Cardiac muscle cell (in vitro differentiated cells and primary cell): ENCODE results near the gene SLC16A10. TPM values are rescaled to one million over a fixed set of nuclear protein-coding genes. Genes with fewer than 3 reads are reported as not detected.

ENCODE experiments used
- DNase-seq, 2 donors: peaks; one replicate each; pipeline versions ENCODE4 v3.0.0 to v3.0.0-alpha.2; 2010 to 2017; ENCODE audit warnings: low read depth in 1 of 2, low spot score in 1 of 2
- H3K27ac ChIP-seq: fragments of 200-600 bp; sonication (generic); 2 replicates; pipeline ENCODE4 v1.5.1; 2016
- H3K27me3 ChIP-seq: fragments of 200-600 bp; sonication (generic); 2 replicates; pipeline ENCODE4 v1.6.0; 2016; ENCODE audit warnings: control low read depth
- H3K36me3 ChIP-seq: fragments of 200-600 bp; sonication (generic); 2 replicates; pipeline ENCODE4 v1.5.1; 2016; ENCODE audit warnings: control low read depth
- H3K4me1 ChIP-seq: fragments of 200-600 bp; sonication (generic); 2 replicates; pipeline ENCODE4 v1.8.1; 2017; ENCODE audit warnings: low read depth, mild to moderate bottlenecking, mixed run types
- H3K4me3 ChIP-seq: fragments of 200-600 bp; sonication (generic); 2 replicates; pipeline ENCODE4 v1.5.1; 2016; ENCODE audit warnings: mild to moderate bottlenecking
- H3K9me3 ChIP-seq: fragments of 200-600 bp; sonication (generic); 2 replicates; pipeline ENCODE4 v1.5.1; 2017; ENCODE audit warnings: low read depth, mild to moderate bottlenecking, control low read depth
- polyA plus RNA-seq: library from polyadenylated mRNA; unstranded; fragments of >200 nt; fragmentation: Nextera tagmentation; extraction: Ambion mirVana; gene quantifications from 2 replicates; pipeline ENCODE4 v1.2.1, GENCODE V29; 2016
- total RNA-seq: library from RNA; depleted of rRNA; stranded (reverse); fragments of >200 nt; gene quantifications from 2 replicates; pipeline ENCODE4 v1.2.3, GENCODE V29; 2016
- TF ChIP-seq, protein P1 (sequence below): IDR thresholded peaks from 2 replicates; pipeline ENCODE4 v1.5.1; 2012; ENCODE audit warnings: low read depth, mild to moderate bottlenecking, low read length

Gene SLC16A10
- total and polyA plus RNA-seq, 2 experiments from 2014 or later: 8.1 to 21.4 TPM

DNA sequence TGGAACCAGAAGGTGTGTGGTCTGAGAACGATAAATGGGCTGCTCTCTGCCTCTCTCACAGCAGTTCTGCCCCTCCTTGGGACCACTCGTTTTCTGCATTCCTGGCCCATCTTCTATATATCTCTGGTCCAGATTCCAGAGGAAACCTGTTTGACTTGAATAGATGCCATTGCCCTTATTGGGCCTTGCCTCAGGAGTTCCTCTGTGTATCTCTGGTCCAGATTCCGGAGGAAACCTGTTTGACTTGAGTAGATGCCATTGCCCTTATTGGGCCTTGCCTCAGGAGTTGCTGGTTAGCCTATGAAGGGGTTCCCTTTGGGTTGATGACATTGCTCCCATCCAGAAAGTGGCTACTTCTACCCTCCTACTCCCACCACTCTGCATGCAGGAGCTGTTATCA is 189.4 kb downstream of the SLC16A10 start:
- H3K27me3 ChIP-seq: no peaks in the 10 kb centered on the region
- DNase-seq: no peak
- no peaks in the 10 kb centered on the region for H3K9me3 ChIP-seq
- no peak overlapping the region for H3K27ac ChIP-seq
- TF ChIP-seq, protein P1, sequence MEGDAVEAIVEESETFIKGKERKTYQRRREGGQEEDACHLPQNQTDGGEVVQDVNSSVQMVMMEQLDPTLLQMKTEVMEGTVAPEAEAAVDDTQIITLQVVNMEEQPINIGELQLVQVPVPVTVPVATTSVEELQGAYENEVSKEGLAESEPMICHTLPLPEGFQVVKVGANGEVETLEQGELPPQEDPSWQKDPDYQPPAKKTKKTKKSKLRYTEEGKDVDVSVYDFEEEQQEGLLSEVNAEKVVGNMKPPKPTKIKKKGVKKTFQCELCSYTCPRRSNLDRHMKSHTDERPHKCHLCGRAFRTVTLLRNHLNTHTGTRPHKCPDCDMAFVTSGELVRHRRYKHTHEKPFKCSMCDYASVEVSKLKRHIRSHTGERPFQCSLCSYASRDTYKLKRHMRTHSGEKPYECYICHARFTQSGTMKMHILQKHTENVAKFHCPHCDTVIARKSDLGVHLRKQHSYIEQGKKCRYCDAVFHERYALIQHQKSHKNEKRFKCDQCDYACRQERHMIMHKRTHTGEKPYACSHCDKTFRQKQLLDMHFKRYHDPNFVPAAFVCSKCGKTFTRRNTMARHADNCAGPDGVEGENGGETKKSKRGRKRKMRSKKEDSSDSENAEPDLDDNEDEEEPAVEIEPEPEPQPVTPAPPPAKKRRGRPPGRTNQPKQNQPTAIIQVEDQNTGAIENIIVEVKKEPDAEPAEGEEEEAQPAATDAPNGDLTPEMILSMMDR: no peak
- peaks cover 25% of the 10 kb centered on the region for H3K36me3 ChIP-seq
- H3K4me1 ChIP-seq: no peaks in the 10 kb centered on the region
- no peak overlapping the region for H3K4me3 ChIP-seq

GRCh38 chr6:111277819-111278218 is 190.5 kb downstream of the SLC16A10 start:
- H3K36me3 ChIP-seq: peaks cover 25% of the 10 kb centered on the region
- H3K27me3 ChIP-seq: no peaks in the 10 kb centered on the region
- no peaks in the 10 kb centered on the region for H3K9me3 ChIP-seq
- no peak overlapping the region for H3K27ac ChIP-seq
- TF ChIP-seq, protein P1: no peak
- no peak for DNase-seq
- H3K4me3 ChIP-seq: no peak overlapping the region
- H3K4me1 ChIP-seq: no peaks in the 10 kb centered on the region

- H3K4me1 ChIP-seq: no peaks in the 10 kb centered on the region
- no peaks in the 10 kb centered on the region for H3K9me3 ChIP-seq
- H3K36me3 ChIP-seq: peaks cover 25% of the 10 kb centered on the region
- no peak overlapping the region for H3K4me3 ChIP-seq
- TF ChIP-seq, protein P1: no peak
- DNase-seq: no peak
- H3K27me3 ChIP-seq: no peaks in the 10 kb centered on the region
- no peak overlapping the region for H3K27ac ChIP-seq
Observed at GRCh38 chr6:111278731-111279130, 191.4 kb downstream of the SLC16A10 start.

DNA sequence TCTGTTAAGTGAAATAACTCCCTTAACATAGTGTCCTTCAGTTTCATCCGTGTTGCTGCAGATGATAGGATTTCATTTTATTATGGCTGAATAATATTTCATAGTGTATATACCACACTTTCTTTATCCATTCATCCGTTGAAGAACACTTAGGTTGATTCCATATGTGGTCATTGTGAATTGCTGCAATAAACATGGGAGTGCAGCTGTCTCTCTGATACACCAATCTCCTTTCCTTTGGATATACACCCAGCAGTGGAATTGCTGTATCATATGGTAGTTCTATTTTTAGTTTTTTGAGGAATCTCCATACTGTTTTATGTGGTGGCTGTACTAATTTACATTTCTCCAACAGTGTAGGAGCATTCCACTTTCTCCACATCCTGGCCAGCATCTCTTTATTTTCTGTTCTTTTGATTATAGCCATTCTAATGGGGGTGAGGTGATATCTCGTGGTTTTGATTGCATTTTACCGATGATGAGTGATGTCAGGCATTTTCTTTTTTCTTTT is 193.2 kb downstream of the SLC16A10 start:
- TF ChIP-seq, protein P1: no peak
- Histone ChIP-seq H3K9me3 (no peaks in the 10 kb centered on the region), H3K36me3 (peaks cover 25% of the 10 kb centered on the region), H3K27me3 (no peaks in the 10 kb centered on the region), H3K4me3 (no peak overlapping the region), H3K4me1 (no peaks in the 10 kb centered on the region), H3K27ac (no peak overlapping the region)
- no peak for DNase-seq

Other genes starting within 250 kb of the SLC16A10 start
- gene AMD1, start 212.7 kb upstream of the SLC16A10 start, total RNA-seq: 29.7 and 48.2 TPM in 2 replicates
- gene AMD1, start 212.7 kb upstream of the SLC16A10 start, polyA plus RNA-seq: 45.1 and 47.0 TPM in 2 replicates
- 58.5 and 61.9 TPM in 2 replicates for gene GTF3C6, start 128.8 kb upstream of the SLC16A10 start, total RNA-seq
- 109 and 138 TPM in 2 replicates for gene GTF3C6, start 128.8 kb upstream of the SLC16A10 start, polyA plus RNA-seq
- 16.1 and 18.8 TPM in 2 replicates for gene RPF2, start 105.5 kb upstream of the SLC16A10 start, total RNA-seq
- gene RPF2, start 105.5 kb upstream of the SLC16A10 start, polyA plus RNA-seq: 40.6 and 42.8 TPM in 2 replicates